ENCODE results near the gene TFIP11.

The TFIP11 gene

DNA sequence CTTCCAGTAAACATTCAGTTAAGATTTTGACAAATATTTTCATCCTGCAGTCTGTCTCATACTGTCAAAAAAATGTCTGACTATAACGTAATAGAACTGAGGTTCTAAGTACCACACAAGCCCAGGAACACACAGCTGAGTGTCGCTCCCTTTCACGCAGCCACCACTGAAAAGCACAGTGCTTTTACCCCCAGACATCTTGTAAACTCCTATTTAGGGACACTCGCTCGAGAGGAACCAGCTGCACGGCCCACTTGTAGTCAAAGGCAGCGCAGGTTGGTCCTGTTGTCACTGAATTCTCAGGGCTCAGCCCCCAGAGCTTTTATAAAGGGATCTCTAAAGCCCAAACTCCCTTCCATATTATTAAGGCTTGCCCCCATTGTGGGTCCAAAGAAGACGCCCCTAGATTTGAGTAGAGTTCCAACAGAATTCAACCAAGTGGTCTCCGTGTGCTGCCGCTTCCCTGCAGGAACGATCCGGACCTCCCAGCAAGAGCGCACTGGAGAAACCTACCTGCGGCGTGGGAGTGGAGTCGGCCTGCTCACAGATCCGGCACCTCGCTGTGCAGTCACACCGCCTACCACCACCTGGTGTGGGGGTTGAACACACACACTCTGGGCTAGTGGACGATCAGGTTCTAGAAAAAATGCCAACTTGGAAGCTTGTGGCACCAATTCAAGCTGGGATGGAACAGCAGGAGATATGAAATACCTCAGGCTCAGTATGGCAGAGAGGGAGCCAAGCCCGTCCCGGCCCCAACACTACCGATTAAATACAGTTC is 59.8 kb downstream of the TFIP11 start:
- Histone ChIP-seq H3K27me3 (ENCODE audit: insufficient read depth, low read length, poor library complexity, severe bottlenecking) (no peaks in the 10 kb centered on the region), H3K4me3 (ENCODE audit: low read length, poor library complexity, severe bottlenecking) (no peak overlapping the region), H2AFZ (ENCODE audit: low read length) (no peak overlapping the region), H3K9me3 (ENCODE audit: insufficient read depth, low read depth, low read length) (no peaks in the 10 kb centered on the region), H3F3A (ENCODE audit: low read depth) (no peaks in the 10 kb centered on the region), H3K4me1 (ENCODE audit: insufficient read depth, low read length, poor library complexity, severe bottlenecking) (no peaks in the 10 kb centered on the region), H4K20me1 (ENCODE audit: insufficient read depth, low read length, poor library complexity, severe bottlenecking) (no peaks in the 10 kb centered on the region), H3K4me2 (ENCODE audit: low read depth, low read length, poor library complexity, severe bottlenecking) (no peak overlapping the region), H3K9ac (ENCODE audit: low read depth, low read length, poor library complexity, severe bottlenecking) (no peak overlapping the region), H3K79me2 (ENCODE audit: insufficient read depth, low read length) (no peaks in the 10 kb centered on the region), H3K9me2 (replicated peaks; ENCODE audit: low read depth, low read length) (no peaks in the 10 kb centered on the region), H3K36me3 (ENCODE audit: insufficient read depth, low read length) (peaks cover 59% of the 10 kb centered on the region; the same call in 1 of the 2 replicates)
- TF ChIP-seq EZH2phosphoT487 (IDR thresholded peaks at IDR 0.05; ENCODE audit: borderline replicate concordance): no peak
- TF ChIP-seq, protein P1, sequence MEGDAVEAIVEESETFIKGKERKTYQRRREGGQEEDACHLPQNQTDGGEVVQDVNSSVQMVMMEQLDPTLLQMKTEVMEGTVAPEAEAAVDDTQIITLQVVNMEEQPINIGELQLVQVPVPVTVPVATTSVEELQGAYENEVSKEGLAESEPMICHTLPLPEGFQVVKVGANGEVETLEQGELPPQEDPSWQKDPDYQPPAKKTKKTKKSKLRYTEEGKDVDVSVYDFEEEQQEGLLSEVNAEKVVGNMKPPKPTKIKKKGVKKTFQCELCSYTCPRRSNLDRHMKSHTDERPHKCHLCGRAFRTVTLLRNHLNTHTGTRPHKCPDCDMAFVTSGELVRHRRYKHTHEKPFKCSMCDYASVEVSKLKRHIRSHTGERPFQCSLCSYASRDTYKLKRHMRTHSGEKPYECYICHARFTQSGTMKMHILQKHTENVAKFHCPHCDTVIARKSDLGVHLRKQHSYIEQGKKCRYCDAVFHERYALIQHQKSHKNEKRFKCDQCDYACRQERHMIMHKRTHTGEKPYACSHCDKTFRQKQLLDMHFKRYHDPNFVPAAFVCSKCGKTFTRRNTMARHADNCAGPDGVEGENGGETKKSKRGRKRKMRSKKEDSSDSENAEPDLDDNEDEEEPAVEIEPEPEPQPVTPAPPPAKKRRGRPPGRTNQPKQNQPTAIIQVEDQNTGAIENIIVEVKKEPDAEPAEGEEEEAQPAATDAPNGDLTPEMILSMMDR (conservative IDR thresholded peaks at IDR 0.05; ENCODE audit: low read length): no peak

DNA sequence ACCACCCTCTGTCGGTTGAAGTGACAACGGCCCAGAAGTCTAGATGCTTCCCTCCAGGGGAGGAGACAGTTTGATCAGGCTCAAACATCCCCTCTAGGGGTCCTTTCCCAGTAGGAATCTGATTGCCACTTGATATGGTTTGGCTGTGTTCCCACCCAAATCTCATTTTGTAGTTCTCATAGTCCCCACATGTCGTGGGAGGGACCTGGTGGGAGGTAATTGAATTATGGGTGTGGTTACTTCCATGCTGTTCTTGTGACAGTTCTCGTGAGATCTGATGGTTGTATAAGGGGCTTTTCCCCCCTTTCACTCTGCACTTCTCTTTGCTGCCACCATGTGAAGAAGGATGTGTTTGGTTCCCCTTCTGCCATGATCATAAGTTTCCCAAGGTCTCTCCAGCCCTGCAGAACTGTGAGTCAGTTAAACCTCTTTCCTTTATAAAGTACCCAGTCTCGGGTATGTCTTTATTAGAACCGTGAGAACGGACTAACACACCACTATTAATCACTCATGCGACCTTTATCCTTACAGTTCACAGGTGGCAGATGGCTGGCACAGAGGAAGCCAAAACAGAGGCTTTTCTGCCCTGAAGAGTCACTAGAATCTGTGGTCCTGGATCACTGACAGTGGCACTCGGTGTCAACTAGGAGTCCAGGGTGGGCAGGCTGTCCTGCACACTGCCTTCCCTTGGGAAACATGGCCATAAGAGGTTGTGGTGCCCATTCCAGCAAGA is 61.7 kb downstream of the TFIP11 start:
- Histone ChIP-seq H3K9me2 (replicated peaks; ENCODE audit: low read depth, low read length) (no peaks in the 10 kb centered on the region), H3K79me2 (ENCODE audit: insufficient read depth, low read length) (no peaks in the 10 kb centered on the region), H4K20me1 (ENCODE audit: insufficient read depth, low read length, poor library complexity, severe bottlenecking) (no peaks in the 10 kb centered on the region), H3F3A (ENCODE audit: low read depth) (no peaks in the 10 kb centered on the region), H3K4me2 (ENCODE audit: low read depth, low read length, poor library complexity, severe bottlenecking) (no peak overlapping the region), H3K9ac (ENCODE audit: low read depth, low read length, poor library complexity, severe bottlenecking) (no peak overlapping the region), H3K4me1 (ENCODE audit: insufficient read depth, low read length, poor library complexity, severe bottlenecking) (no peaks in the 10 kb centered on the region), H3K4me3 (ENCODE audit: low read length, poor library complexity, severe bottlenecking) (no peak overlapping the region), H3K36me3 (ENCODE audit: insufficient read depth, low read length) (peaks cover 50% of the 10 kb centered on the region; the same call in 1 of the 2 replicates), H3K9me3 (ENCODE audit: insufficient read depth, low read depth, low read length) (no peaks in the 10 kb centered on the region), H2AFZ (ENCODE audit: low read length) (no peak overlapping the region), H3K27me3 (ENCODE audit: insufficient read depth, low read length, poor library complexity, severe bottlenecking) (no peaks in the 10 kb centered on the region)
- TF ChIP-seq EZH2phosphoT487 (IDR thresholded peaks at IDR 0.05; ENCODE audit: borderline replicate concordance): no peak
- TF ChIP-seq, protein P1 (conservative IDR thresholded peaks at IDR 0.05; ENCODE audit: low read length): no peak

DNA sequence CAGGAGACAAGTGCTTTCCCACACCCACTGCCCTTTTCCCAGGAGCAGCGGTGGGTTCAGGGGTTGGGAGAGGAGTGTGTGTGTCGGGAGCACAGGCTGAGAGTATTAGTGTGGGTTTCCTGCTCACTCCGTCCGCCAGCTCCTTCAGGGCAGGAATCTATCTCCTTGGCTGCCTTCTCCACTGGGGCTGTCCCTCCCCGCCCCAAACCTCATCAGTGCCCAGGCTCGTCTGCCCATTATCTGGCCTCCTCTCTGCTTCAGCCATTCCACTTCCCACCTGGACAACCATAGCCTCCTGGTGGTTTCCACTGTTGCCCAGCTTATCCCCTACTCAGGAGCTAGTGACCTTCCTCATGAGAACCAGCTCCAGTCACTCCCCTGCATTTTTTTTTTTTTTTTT is 63.3 kb downstream of the TFIP11 start:
- H3K4me3 ChIP-seq (ENCODE audit: low read length, poor library complexity, severe bottlenecking): no peak overlapping the region
- no peaks in the 10 kb centered on the region for H3K9me2 ChIP-seq (replicated peaks; ENCODE audit: low read depth, low read length)
- H3K27me3 ChIP-seq (ENCODE audit: insufficient read depth, low read length, poor library complexity, severe bottlenecking): no peaks in the 10 kb centered on the region
- no peaks in the 10 kb centered on the region for H3F3A ChIP-seq (ENCODE audit: low read depth)
- no peak overlapping the region for H2AFZ ChIP-seq (ENCODE audit: low read length)
- no peaks in the 10 kb centered on the region for H3K4me1 ChIP-seq (ENCODE audit: insufficient read depth, low read length, poor library complexity, severe bottlenecking)
- no peak overlapping the region for H3K4me2 ChIP-seq (ENCODE audit: low read depth, low read length, poor library complexity, severe bottlenecking)
- no peaks in the 10 kb centered on the region for H4K20me1 ChIP-seq (ENCODE audit: insufficient read depth, low read length, poor library complexity, severe bottlenecking)
- TF ChIP-seq EZH2phosphoT487 (IDR thresholded peaks at IDR 0.05; ENCODE audit: borderline replicate concordance): no peak
- TF ChIP-seq, protein P1 (conservative IDR thresholded peaks at IDR 0.05; ENCODE audit: low read length): no peak
- H3K79me2 ChIP-seq (ENCODE audit: insufficient read depth, low read length): no peaks in the 10 kb centered on the region
- no peaks in the 10 kb centered on the region for H3K9me3 ChIP-seq (ENCODE audit: insufficient read depth, low read depth, low read length)
- H3K36me3 ChIP-seq (ENCODE audit: insufficient read depth, low read length): peaks cover 45% of the 10 kb centered on the region; the same call in 1 of the 2 replicates
- H3K9ac ChIP-seq (ENCODE audit: low read depth, low read length, poor library complexity, severe bottlenecking): no peak overlapping the region

All from Loucy (cell line).